H9 (cell line): ENCODE results near the gene FANCE. TPM values are rescaled to one million over a fixed set of nuclear protein-coding genes. Genes with fewer than 3 reads are reported as not detected.
A peak's percentile ranks its signal among the peaks of the same experiment; 100 is the strongest.

Experiments used
- DNase-seq: peaks from one replicate; pipeline ENCODE4 v3.0.0-alpha.2; 2017
- H2AFZ ChIP-seq: one replicate; pipeline ENCODE4 v1.6.1; 2013; ENCODE audit warnings: mild to moderate bottlenecking, low read length, control low read depth, moderate library complexity
- H2AK5ac ChIP-seq: 2 replicates; pipeline ENCODE4 v1.6.1; 2013; ENCODE audit warnings: low read length, control low read depth, mixed read lengths; ENCODE audit not compliant: insufficient read length
- H2BK120ac ChIP-seq: one replicate; pipeline ENCODE4 v1.6.1; 2013; ENCODE audit warnings: low read depth, mild to moderate bottlenecking, low read length, control low read depth, inconsistent platforms; ENCODE audit not compliant: poor library complexity, severe bottlenecking
- H2BK12ac ChIP-seq: 2 replicates; pipeline ENCODE4 v1.6.1; 2013; ENCODE audit warnings: low read length, control low read depth, mixed read lengths, low read depth; ENCODE audit not compliant: insufficient read length
- H2BK15ac ChIP-seq: 2 replicates; pipeline ENCODE4 v1.6.1; 2013; ENCODE audit warnings: low read depth, low read length, control low read depth
- H2BK20ac ChIP-seq: one replicate; pipeline ENCODE4 v1.6.1; 2013; ENCODE audit warnings: low read depth, mild to moderate bottlenecking, low read length, control low read depth, inconsistent platforms; ENCODE audit not compliant: poor library complexity, severe bottlenecking
- H2BK5ac ChIP-seq: 2 replicates; pipeline ENCODE4 v1.6.1; 2013; ENCODE audit warnings: low read length, control low read depth, mixed read lengths; ENCODE audit not compliant: insufficient read length
- H3K14ac ChIP-seq: 2 replicates; pipeline ENCODE4 v1.6.1; 2013; ENCODE audit warnings: low read length, control low read depth; ENCODE audit not compliant: insufficient read depth
- H3K18ac ChIP-seq: 2 replicates; pipeline ENCODE4 v1.6.1; 2013; ENCODE audit warnings: low read depth, mild to moderate bottlenecking, mixed read lengths, low read length, control low read depth; ENCODE audit not compliant: insufficient read length
- H3K23ac ChIP-seq: 2 replicates; pipeline ENCODE4 v1.6.1; 2013; ENCODE audit warnings: low read length, control low read depth, mixed read lengths, low read depth; ENCODE audit not compliant: insufficient read length
- H3K23me2 ChIP-seq: 2 replicates; pipeline ENCODE4 v1.6.1; 2013; ENCODE audit warnings: low read depth, mild to moderate bottlenecking, mixed read lengths, low read length, control low read depth; ENCODE audit not compliant: insufficient read length, poor library complexity, severe bottlenecking
- H3K27ac ChIP-seq: 2 replicates; pipeline ENCODE4 v1.5.1; 2013; ENCODE audit warnings: low read length, control low read depth, mixed read lengths, low read depth; ENCODE audit not compliant: insufficient read length
- H3K27me3 ChIP-seq: 2 replicates; pipeline ENCODE4 v1.6.1; 2013; ENCODE audit warnings: low read length, control low read depth, inconsistent platforms; ENCODE audit not compliant: insufficient read depth
- H3K4ac ChIP-seq: 2 replicates; pipeline ENCODE4 v1.6.1; 2013; ENCODE audit warnings: low read depth, mild to moderate bottlenecking, control low read depth, inconsistent platforms, low read length, moderate library complexity
- H3K4me1 ChIP-seq: 2 replicates; pipeline ENCODE4 v1.6.1; 2013; ENCODE audit warnings: low read length, control low read depth, inconsistent platforms; ENCODE audit not compliant: insufficient read depth
- H3K4me2 ChIP-seq: 2 replicates; pipeline ENCODE4 v1.6.1; 2013; ENCODE audit warnings: low read length, control low read depth, mixed read lengths; ENCODE audit not compliant: insufficient read length, insufficient read depth
- H3K56ac ChIP-seq: 2 replicates; pipeline ENCODE4 v1.6.1; 2013; ENCODE audit warnings: low read depth, mild to moderate bottlenecking, mixed read lengths, low read length, control low read depth; ENCODE audit not compliant: insufficient read length
- H3K79me1 ChIP-seq: 2 replicates; pipeline ENCODE4 v1.6.1; 2013; ENCODE audit warnings: low read depth, mild to moderate bottlenecking, moderate library complexity, low read length, control low read depth, inconsistent platforms; ENCODE audit not compliant: insufficient read depth, poor library complexity, severe bottlenecking
- H3K79me2 ChIP-seq: 2 replicates; pipeline ENCODE4 v1.6.1; 2013; ENCODE audit warnings: low read length, control low read depth, inconsistent platforms; ENCODE audit not compliant: insufficient read depth
- H3K9ac ChIP-seq: 2 replicates; pipeline ENCODE4 v1.6.1; 2013; ENCODE audit warnings: low read length, control low read depth, mixed read lengths; ENCODE audit not compliant: insufficient read length; ENCODE audit errors: extremely low read depth
- H3K9me3 ChIP-seq: one replicate; pipeline ENCODE4 v1.6.1; 2013; ENCODE audit warnings: low read depth, low read length, inconsistent platforms; ENCODE audit not compliant: control insufficient read depth
- H3T11ph ChIP-seq: one replicate; pipeline ENCODE4 v1.6.1; 2013; ENCODE audit warnings: mild to moderate bottlenecking, low read length, control low read depth, inconsistent platforms
- H4K20me1 ChIP-seq: one replicate; pipeline ENCODE4 v1.6.1; 2013; ENCODE audit not compliant: control insufficient read depth, insufficient read length, insufficient read depth
- H4K5ac ChIP-seq: 2 replicates; pipeline ENCODE4 v1.6.1; 2013; ENCODE audit warnings: low read depth, mild to moderate bottlenecking, mixed read lengths, low read length, control low read depth; ENCODE audit not compliant: insufficient read length
- H4K8ac ChIP-seq: replicated peaks from 2 replicates; pipeline ENCODE4 v1.6.1; 2013; ENCODE audit warnings: low read length, control low read depth, mixed read lengths, low read depth; ENCODE audit not compliant: insufficient read length
- H4K91ac ChIP-seq: 2 replicates; pipeline ENCODE4 v1.6.1; 2013; ENCODE audit warnings: low read depth, mild to moderate bottlenecking, moderate library complexity, mixed read lengths, low read length, control low read depth; ENCODE audit not compliant: insufficient read length
- H3K27ac Mint-ChIP-seq, 3 experiments: 2 replicates in 2 of 3; 3 replicates in 1 of 3; pipeline ENCODE4 v1.8.0; 2020 to 2021; ENCODE audit warnings: mixed read lengths in 3 of 3, mild to moderate bottlenecking in 1 of 3, moderate library complexity in 1 of 3
- H3K27me3 Mint-ChIP-seq: 2 replicates; pipeline ENCODE4 v1.8.0; 2021; ENCODE audit warnings: low read depth, mild to moderate bottlenecking, moderate library complexity, mixed read lengths
- H3K36me3 Mint-ChIP-seq, 3 experiments: 2 replicates in 2 of 3; 3 replicates in 1 of 3; pipeline ENCODE4 v1.8.0; 2020 to 2021; ENCODE audit warnings: low read depth in 3 of 3, mixed read lengths in 3 of 3; ENCODE audit not compliant: insufficient read depth in 1 of 3
- H3K4me1 Mint-ChIP-seq, 2 experiments: 2 replicates each; pipeline ENCODE4 v1.8.0; 2020; ENCODE audit warnings: mixed read lengths in 2 of 2
- H3K4me3 Mint-ChIP-seq, 2 experiments: 2 replicates in 1 of 2; 3 replicates in 1 of 2; pipeline ENCODE4 v1.8.0; 2020 to 2021; ENCODE audit warnings: mild to moderate bottlenecking in 2 of 2, mixed read lengths in 2 of 2, moderate library complexity in 1 of 2
- H3K9me3 Mint-ChIP-seq, 2 experiments: 2 replicates in 1 of 2; 3 replicates in 1 of 2; pipeline ENCODE4 v1.8.0; 2020; ENCODE audit warnings: mild to moderate bottlenecking in 2 of 2, mixed read lengths in 2 of 2, moderate library complexity in 1 of 2
- WGBS: extraction: QIAGEN DNeasy Blood & Tissue Kit; methylation state at CpG from one replicate; pipeline ENCODE4 v1.1.7; 2013; ENCODE audit warnings: missing lambda C conversion rate, low lambda C conversion rate, mixed read lengths; ENCODE audit not compliant: insufficient read length; ENCODE audit errors: extremely low coverage; 5-methylcytosine and 5-hydroxymethylcytosine counted together
- total RNA-seq: library from RNA; stranded (reverse); gene quantifications from 2 replicates; pipeline ENCODE4 v1.2.1, GENCODE V29; 2021
- TF ChIP-seq, protein P1 (sequence below): fragments of 200-600 bp; sonication (generic); conservative IDR thresholded peaks from 3 replicates; pipeline ENCODE4 v1.8.0; 2021; ENCODE audit warnings: antibody characterized with exemption, mild to moderate bottlenecking

FANCE gene
- total RNA-seq, 1 experiment from 2014 or later: 8.4 TPM

DNA sequence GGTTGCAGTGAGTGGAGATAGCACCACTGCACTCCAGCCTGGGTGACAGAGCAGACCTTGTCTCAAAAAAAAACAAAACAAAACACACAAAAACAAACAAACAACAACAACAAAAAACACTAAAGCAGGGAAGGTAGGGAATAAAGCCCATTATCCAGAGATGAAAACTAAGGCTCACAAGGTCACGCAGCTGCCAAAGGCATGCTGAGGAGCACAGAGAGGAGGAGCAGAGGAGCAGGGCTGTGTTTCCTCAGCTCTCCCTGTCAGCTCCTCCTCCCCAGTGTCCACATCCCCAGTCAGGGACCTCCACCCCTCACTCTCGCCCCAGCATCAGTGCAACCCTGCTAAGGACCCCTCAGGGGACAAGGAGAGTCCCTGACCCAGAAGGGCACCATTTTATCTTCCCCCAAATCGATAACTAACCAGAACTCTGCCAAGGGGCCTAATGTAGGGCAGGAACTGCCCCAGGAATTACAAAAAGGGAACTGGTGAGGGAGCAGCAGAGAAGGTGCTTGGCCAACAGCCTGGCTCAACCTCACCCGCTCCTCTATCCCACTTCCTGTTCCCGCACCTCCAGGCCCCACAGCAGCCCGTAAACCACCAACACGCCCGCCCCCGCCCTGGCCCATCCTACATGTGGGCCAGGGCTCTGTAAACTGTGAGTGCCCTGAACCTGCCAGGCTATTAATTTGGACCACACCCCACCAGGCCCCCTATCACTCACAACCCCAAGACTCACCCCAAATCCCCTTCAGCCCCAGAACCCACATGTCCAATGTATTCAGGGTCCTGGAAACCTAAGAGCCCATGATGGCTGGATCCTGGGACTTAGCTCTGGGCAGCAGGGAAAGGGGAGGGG, 35.7 kb downstream of the FANCE start:
- H3K14ac ChIP-seq: 0 out of 2 replicates have a peak overlapping the region, but pooled peaks have one; percentile 24
- H2BK12ac ChIP-seq: no peak overlapping the region
- no peak overlapping the region for H2BK120ac ChIP-seq
- peaks cover 20% of the 10 kb centered on the region; the same call in 1 of the 2 replicates for H3K4me1 ChIP-seq
- WGBS: no CpG with 5 or more reads among the region's 9 CpGs
- Mint-ChIP-seq H3K4me3 (peak overlapping the region; percentile 4 to 48; a peak in 2 of 5 replicates), H3K4me1 (peaks cover 63 to 71% of the 10 kb centered on the region in 2 experiments), H3K27me3 (no peaks in the 10 kb centered on the region; the same call in none of the 2 replicates), H3K9me3 (no peaks in the 10 kb centered on the region; a peak in 1 of 5 replicates), H3K27ac (peak overlapping the region; percentile 53 to 77 (median 75); a peak in 5 of 7 replicates), H3K36me3 (peaks cover 2 to 15% (median 7%) of the 10 kb centered on the region in 3 experiments; a peak in 4 of 7 replicates)
- H3K4me2 ChIP-seq: no peak overlapping the region
- no peak overlapping the region for H2BK20ac ChIP-seq
- H3K9ac ChIP-seq: no peak overlapping the region
- H3K4ac ChIP-seq: no peak overlapping the region
- H3T11ph ChIP-seq: no peak overlapping the region
- no peaks in the 10 kb centered on the region for H3K79me1 ChIP-seq
- no peak overlapping the region for H2BK15ac ChIP-seq
- H2AFZ ChIP-seq: no peak overlapping the region
- peak overlapping the region; percentile 32 for H3K18ac ChIP-seq
- H3K56ac ChIP-seq: no peak overlapping the region
- H3K23ac ChIP-seq: no peak overlapping the region
- no peaks in the 10 kb centered on the region for H3K27me3 ChIP-seq
- H4K8ac ChIP-seq: no peak overlapping the region
- H2BK5ac ChIP-seq: no peak overlapping the region
- DNase-seq: peak; percentile 62
- TF ChIP-seq, protein P1, sequence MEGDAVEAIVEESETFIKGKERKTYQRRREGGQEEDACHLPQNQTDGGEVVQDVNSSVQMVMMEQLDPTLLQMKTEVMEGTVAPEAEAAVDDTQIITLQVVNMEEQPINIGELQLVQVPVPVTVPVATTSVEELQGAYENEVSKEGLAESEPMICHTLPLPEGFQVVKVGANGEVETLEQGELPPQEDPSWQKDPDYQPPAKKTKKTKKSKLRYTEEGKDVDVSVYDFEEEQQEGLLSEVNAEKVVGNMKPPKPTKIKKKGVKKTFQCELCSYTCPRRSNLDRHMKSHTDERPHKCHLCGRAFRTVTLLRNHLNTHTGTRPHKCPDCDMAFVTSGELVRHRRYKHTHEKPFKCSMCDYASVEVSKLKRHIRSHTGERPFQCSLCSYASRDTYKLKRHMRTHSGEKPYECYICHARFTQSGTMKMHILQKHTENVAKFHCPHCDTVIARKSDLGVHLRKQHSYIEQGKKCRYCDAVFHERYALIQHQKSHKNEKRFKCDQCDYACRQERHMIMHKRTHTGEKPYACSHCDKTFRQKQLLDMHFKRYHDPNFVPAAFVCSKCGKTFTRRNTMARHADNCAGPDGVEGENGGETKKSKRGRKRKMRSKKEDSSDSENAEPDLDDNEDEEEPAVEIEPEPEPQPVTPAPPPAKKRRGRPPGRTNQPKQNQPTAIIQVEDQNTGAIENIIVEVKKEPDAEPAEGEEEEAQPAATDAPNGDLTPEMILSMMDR: no peak
- no peak overlapping the region for H4K5ac ChIP-seq
- H3K79me2 ChIP-seq: no peaks in the 10 kb centered on the region
- H3K23me2 ChIP-seq: peaks cover 22% of the 10 kb centered on the region
- H3K9me3 ChIP-seq: no peaks in the 10 kb centered on the region
- H4K20me1 ChIP-seq: no peaks in the 10 kb centered on the region
- H3K27ac ChIP-seq: no peak overlapping the region
- no peak overlapping the region for H2AK5ac ChIP-seq
- no peak overlapping the region for H4K91ac ChIP-seq
